OCI-LY7 (cell line): ENCODE results near the gene LSMEM2.

ENCODE experiments used
- EZH2phosphoT487 ChIP-seq: fragments of 200-600 bp; sonication (generic); IDR thresholded peaks from 2 replicates; pipeline ENCODE4 v1.6.1; 2018; ENCODE audit warnings: low read depth, borderline replicate concordance, mild to moderate bottlenecking, mixed run types, antibody characterized with exemption, low read length, moderate library complexity, mixed read lengths
- TF ChIP-seq, protein P1 (sequence below): fragments of 200-600 bp; sonication (generic); conservative IDR thresholded peaks from 2 replicates; pipeline ENCODE4 v1.5.1; 2014; ENCODE audit warnings: mild to moderate bottlenecking, antibody characterized with exemption, low read length, moderate library complexity, mixed read lengths

DNA sequence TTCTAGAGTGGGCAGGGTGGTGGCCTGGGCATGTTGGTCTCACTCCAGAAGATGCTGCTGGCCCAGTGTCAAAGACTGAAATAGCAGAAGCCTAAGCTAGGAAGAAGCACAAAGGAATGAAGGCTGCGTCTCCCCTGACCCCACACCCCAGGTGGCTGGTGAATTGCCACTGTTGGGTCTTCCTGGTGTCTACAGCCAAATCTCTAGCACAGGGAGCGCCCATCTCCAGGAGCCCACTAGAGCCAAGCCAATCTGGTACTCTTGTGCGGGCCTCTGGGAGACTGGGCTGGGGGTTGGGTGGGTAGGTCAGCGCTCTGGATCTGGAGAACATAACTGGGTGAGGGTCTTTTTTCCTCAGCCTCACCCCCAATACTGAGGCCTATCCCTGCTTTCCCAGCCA is 48.2 kb downstream of the LSMEM2 start:
- TF ChIP-seq, protein P1, sequence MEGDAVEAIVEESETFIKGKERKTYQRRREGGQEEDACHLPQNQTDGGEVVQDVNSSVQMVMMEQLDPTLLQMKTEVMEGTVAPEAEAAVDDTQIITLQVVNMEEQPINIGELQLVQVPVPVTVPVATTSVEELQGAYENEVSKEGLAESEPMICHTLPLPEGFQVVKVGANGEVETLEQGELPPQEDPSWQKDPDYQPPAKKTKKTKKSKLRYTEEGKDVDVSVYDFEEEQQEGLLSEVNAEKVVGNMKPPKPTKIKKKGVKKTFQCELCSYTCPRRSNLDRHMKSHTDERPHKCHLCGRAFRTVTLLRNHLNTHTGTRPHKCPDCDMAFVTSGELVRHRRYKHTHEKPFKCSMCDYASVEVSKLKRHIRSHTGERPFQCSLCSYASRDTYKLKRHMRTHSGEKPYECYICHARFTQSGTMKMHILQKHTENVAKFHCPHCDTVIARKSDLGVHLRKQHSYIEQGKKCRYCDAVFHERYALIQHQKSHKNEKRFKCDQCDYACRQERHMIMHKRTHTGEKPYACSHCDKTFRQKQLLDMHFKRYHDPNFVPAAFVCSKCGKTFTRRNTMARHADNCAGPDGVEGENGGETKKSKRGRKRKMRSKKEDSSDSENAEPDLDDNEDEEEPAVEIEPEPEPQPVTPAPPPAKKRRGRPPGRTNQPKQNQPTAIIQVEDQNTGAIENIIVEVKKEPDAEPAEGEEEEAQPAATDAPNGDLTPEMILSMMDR, result no peak
- TF ChIP-seq EZH2phosphoT487, result no peak
